ENCODE results near the gene TAS2R7. TPM values are rescaled to one million over a fixed set of nuclear protein-coding genes. Genes with fewer than 3 reads are reported as not detected.

Gene TAS2R7
- polyA plus RNA-seq, 1 of the 3 experiments (the other 2 are of a cell fraction) = not detected

- H3K4me3 ChIP-seq (ENCODE audit: low read depth in 2 of 2, low read length in 1 of 2) = no peak overlapping the region
- WGBS (ENCODE audit: low lambda C conversion rate) = 0% methylated on average over 2 of the region's 2 CpGs
- 0 out of 2 replicates have a peak, but pooled peaks cover 6% of the 10 kb centered on the region for H3K9me3 ChIP-seq
- H3K36me3 ChIP-seq (replicated peaks in 1 of 2; ENCODE audit: control insufficient read depth in 1 of 2, insufficient read depth in 2 of 2, low read length in 1 of 2) = no peaks in the 10 kb centered on the region
- H3K4me1 ChIP-seq (ENCODE audit: control insufficient read depth in 1 of 2, insufficient read depth in 2 of 2, low read depth in 1 of 2, low read length in 1 of 2) = no peaks in the 10 kb centered on the region
- TF ChIP-seq, protein P1, sequence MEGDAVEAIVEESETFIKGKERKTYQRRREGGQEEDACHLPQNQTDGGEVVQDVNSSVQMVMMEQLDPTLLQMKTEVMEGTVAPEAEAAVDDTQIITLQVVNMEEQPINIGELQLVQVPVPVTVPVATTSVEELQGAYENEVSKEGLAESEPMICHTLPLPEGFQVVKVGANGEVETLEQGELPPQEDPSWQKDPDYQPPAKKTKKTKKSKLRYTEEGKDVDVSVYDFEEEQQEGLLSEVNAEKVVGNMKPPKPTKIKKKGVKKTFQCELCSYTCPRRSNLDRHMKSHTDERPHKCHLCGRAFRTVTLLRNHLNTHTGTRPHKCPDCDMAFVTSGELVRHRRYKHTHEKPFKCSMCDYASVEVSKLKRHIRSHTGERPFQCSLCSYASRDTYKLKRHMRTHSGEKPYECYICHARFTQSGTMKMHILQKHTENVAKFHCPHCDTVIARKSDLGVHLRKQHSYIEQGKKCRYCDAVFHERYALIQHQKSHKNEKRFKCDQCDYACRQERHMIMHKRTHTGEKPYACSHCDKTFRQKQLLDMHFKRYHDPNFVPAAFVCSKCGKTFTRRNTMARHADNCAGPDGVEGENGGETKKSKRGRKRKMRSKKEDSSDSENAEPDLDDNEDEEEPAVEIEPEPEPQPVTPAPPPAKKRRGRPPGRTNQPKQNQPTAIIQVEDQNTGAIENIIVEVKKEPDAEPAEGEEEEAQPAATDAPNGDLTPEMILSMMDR (IDR thresholded peaks at IDR 0.05) = no peak
- TF ChIP-seq, protein P2, sequence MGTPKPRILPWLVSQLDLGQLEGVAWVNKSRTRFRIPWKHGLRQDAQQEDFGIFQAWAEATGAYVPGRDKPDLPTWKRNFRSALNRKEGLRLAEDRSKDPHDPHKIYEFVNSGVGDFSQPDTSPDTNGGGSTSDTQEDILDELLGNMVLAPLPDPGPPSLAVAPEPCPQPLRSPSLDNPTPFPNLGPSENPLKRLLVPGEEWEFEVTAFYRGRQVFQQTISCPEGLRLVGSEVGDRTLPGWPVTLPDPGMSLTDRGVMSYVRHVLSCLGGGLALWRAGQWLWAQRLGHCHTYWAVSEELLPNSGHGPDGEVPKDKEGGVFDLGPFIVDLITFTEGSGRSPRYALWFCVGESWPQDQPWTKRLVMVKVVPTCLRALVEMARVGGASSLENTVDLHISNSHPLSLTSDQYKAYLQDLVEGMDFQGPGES (IDR thresholded peaks at IDR 0.05; ENCODE audit: low read depth, low read length) = no peak
- TF ChIP-seq FOXJ3 (CRISPR knock-in tag; IDR thresholded peaks at IDR 0.05) = no peak
- TF ChIP-seq REST (IDR thresholded peaks at IDR 0.05; ENCODE audit: low read depth, low read length) = no peak
- TF ChIP-seq, protein P3, sequence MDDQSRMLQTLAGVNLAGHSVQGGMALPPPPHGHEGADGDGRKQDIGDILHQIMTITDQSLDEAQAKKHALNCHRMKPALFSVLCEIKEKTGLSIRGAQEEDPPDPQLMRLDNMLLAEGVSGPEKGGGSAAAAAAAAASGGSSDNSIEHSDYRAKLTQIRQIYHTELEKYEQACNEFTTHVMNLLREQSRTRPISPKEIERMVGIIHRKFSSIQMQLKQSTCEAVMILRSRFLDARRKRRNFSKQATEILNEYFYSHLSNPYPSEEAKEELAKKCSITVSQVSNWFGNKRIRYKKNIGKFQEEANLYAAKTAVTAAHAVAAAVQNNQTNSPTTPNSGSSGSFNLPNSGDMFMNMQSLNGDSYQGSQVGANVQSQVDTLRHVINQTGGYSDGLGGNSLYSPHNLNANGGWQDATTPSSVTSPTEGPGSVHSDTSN (IDR thresholded peaks at IDR 0.05) = no peak
- no peak for TF ChIP-seq TEAD4 (IDR thresholded peaks at IDR 0.05; ENCODE audit: borderline replicate concordance, insufficient read depth)
- TF ChIP-seq EZH2phosphoT487 (IDR thresholded peaks at IDR 0.05; ENCODE audit: borderline replicate concordance, low read depth) = no peak
- TF ChIP-seq MAX (IDR thresholded peaks at IDR 0.05; ENCODE audit: low read depth) = no peak
- TF ChIP-seq CHD2 (IDR thresholded peaks at IDR 0.05; ENCODE audit: low read length, partially characterized antibody) = no peak
- TF ChIP-seq JUND (IDR thresholded peaks at IDR 0.05) = no peak
- TF ChIP-seq MEF2A (IDR thresholded peaks at IDR 0.05; ENCODE audit: borderline replicate concordance, low read depth) = no peak
- TF ChIP-seq NFIC (IDR thresholded peaks at IDR 0.05; ENCODE audit: borderline replicate concordance) = no peak
- no peak for TF ChIP-seq TCF12 (IDR thresholded peaks at IDR 0.05)
- no peak for TF ChIP-seq YY1 (IDR thresholded peaks at IDR 0.05; ENCODE audit: low read depth)
- no peak for TF ChIP-seq TAF1 (IDR thresholded peaks at IDR 0.05; ENCODE audit: borderline replicate concordance, low read depth, low read length)
- ChIA-PET CTCF (interaction anchor here (1.1 to 3.1 kb wide), 4 partner anchors 10 to 440 kb away, joined by 5 to 10 read pairs (median 6); no protein-coding TSS in a partner anchor), POLR2A (no interaction called here)
- no peaks in the 10 kb centered on the region for H3K27me3 ChIP-seq (ENCODE audit: insufficient read depth)
- H3K79me2 ChIP-seq (ENCODE audit: insufficient read depth) = no peaks in the 10 kb centered on the region
- no peaks in the 10 kb centered on the region for H3F3A ChIP-seq (replicated peaks; ENCODE audit: insufficient read depth)
- H4K20me1 ChIP-seq (ENCODE audit: insufficient read depth) = no peaks in the 10 kb centered on the region
- DNase-seq = no peak
- H3K27ac ChIP-seq (ENCODE audit: low read depth in 2 of 2, low read length in 1 of 2) = no peak overlapping the region
- no peaks in the 10 kb centered on the region for H3K9me2 ChIP-seq
- no peak overlapping the region for H3K9ac ChIP-seq
- no peak overlapping the region for H3K4me2 ChIP-seq
- H2AFZ ChIP-seq (ENCODE audit: low read depth) = no peak overlapping the region
Observed at GRCh38 chr12:10759657-10760056, 42.8 kb downstream of the TAS2R7 start.

All from SK-N-SH (cell line).